Lower lobe of right lung (tissue), 2 donors: ENCODE data around the gene OR6N2. TPM values are rescaled to one million over a fixed set of nuclear protein-coding genes. Genes with fewer than 3 reads are reported as not detected.

Experiments used
- ATAC-seq, 2 donors: fragments of 200-7000 bp; cut with Tn5 transposase; one replicate each; pipeline ENCODE4 v1.9.1; 2020 to 2022; ENCODE audit warnings: mild to moderate bottlenecking in 2 of 2, moderate library complexity in 2 of 2
- DNase-seq: peaks from one replicate; pipeline ENCODE4 v3.0.0-alpha.2; 2020
- H3K27ac ChIP-seq: fragments of 200-600 bp; one replicate; pipeline ENCODE4 v1.8.0; 2022
- H3K27me3 ChIP-seq: fragments of 200-600 bp; one replicate; pipeline ENCODE4 v1.8.0; 2022; ENCODE audit warnings: low read depth
- H3K36me3 ChIP-seq: fragments of 200-600 bp; one replicate; pipeline ENCODE4 v1.8.0; 2022; ENCODE audit warnings: mild to moderate bottlenecking
- H3K4me1 ChIP-seq: fragments of 200-600 bp; one replicate; pipeline ENCODE4 v1.8.0; 2022
- H3K4me3 ChIP-seq: fragments of 200-600 bp; one replicate; pipeline ENCODE4 v1.8.0; 2022; ENCODE audit warnings: mild to moderate bottlenecking
- H3K9me3 ChIP-seq: fragments of 200-600 bp; one replicate; pipeline ENCODE4 v1.8.0; 2022
- CTCF ChIP-seq: fragments of 200-600 bp; IDR thresholded peaks from one replicate; pipeline ENCODE4 v1.8.0; 2022; ENCODE audit warnings: antibody characterized with exemption, mild to moderate bottlenecking
- intact Hi-C: fragments of 100-400 bp; cut with DNase I; formaldehyde crosslinking; loops from one replicate; pipeline ENCODE4 v1.11.0; 2022
- total RNA-seq: library from RNA; stranded (reverse); fragmentation: NEBNext Ultra II Directional; extraction: Animal tissue kit (Norgen Biotek cat#: 25700); gene quantifications from one replicate; pipeline ENCODE4 v1.2.1, GENCODE V29; 2021
- donor health status: DM: no; HTN: yes; CAD: no; lungs with severe emphysema.

The OR6N2 gene
- total RNA-seq, 1 donor from 2014 or later = 0.30 TPM

- Histone ChIP-seq H3K27ac (no peak overlapping the region), H3K36me3 (no peaks in the 10 kb centered on the region), H3K4me3 (peak overlapping the region; percentile 7), H3K27me3 (no peaks in the 10 kb centered on the region), H3K9me3 (no peaks in the 10 kb centered on the region), H3K4me1 (no peaks in the 10 kb centered on the region)
- ATAC-seq (peak; percentile 51 to 69), DNase-seq (no peak)
- TF ChIP-seq CTCF = no peak
- intact Hi-C loops = no loop called here
These were observed 28.3 kb upstream of the OR6N2 start for GRCh38 chr1:158809256-158809655.

GRCh38 chr1:158806916-158807536 is 26.0 kb upstream of the OR6N2 start:
- Histone ChIP-seq H3K4me1 (no peaks in the 10 kb centered on the region), H3K4me3 (no peak overlapping the region), H3K27ac (no peak overlapping the region), H3K27me3 (no peaks in the 10 kb centered on the region), H3K9me3 (no peaks in the 10 kb centered on the region), H3K36me3 (no peaks in the 10 kb centered on the region)
- no peak for TF ChIP-seq CTCF
- intact Hi-C loops = no loop called here
- ATAC-seq = no peak
- no peak for DNase-seq

- no peak for TF ChIP-seq CTCF
- no peak overlapping the region for H3K4me3 ChIP-seq
- no peaks in the 10 kb centered on the region for H3K27me3 ChIP-seq
- no peak overlapping the region for H3K27ac ChIP-seq
- no peak for ATAC-seq
- H3K36me3 ChIP-seq = no peaks in the 10 kb centered on the region
- no peaks in the 10 kb centered on the region for H3K4me1 ChIP-seq
- DNase-seq = no peak
- intact Hi-C loops = no loop called here
- no peaks in the 10 kb centered on the region for H3K9me3 ChIP-seq
These were observed 22.7 kb upstream of the OR6N2 start for GRCh38 chr1:158803678-158804077.

- intact Hi-C loops = no loop called here
- H3K36me3 ChIP-seq = no peaks in the 10 kb centered on the region
- H3K27me3 ChIP-seq = no peaks in the 10 kb centered on the region
- no peaks in the 10 kb centered on the region for H3K4me1 ChIP-seq
- ATAC-seq (peak in 1 of 2 donors; percentile 32), DNase-seq (no peak)
- H3K4me3 ChIP-seq = no peak overlapping the region
- TF ChIP-seq CTCF = no peak
- H3K27ac ChIP-seq = no peak overlapping the region
- H3K9me3 ChIP-seq = no peaks in the 10 kb centered on the region
These were observed 20.4 kb upstream of the OR6N2 start for GRCh38 chr1:158801396-158801795.

GRCh38 chr1:158800526-158800925 is 19.5 kb upstream of the OR6N2 start:
- Histone ChIP-seq H3K4me3 (no peak overlapping the region), H3K27me3 (no peaks in the 10 kb centered on the region), H3K9me3 (no peaks in the 10 kb centered on the region), H3K36me3 (no peaks in the 10 kb centered on the region), H3K4me1 (no peaks in the 10 kb centered on the region), H3K27ac (no peak overlapping the region)
- intact Hi-C loops = no loop called here
- ATAC-seq (no peak), DNase-seq (no peak)
- no peak for TF ChIP-seq CTCF

GRCh38 chr1:158799689-158800088 is 18.7 kb upstream of the OR6N2 start:
- no peak overlapping the region for H3K27ac ChIP-seq
- TF ChIP-seq CTCF = no peak

More at GRCh38 chr1:158799689-158800088, 18.7 kb upstream of the OR6N2 start:
- intact Hi-C loops = no loop called here
- no peak for ATAC-seq
- Histone ChIP-seq H3K4me3 (no peak overlapping the region), H3K4me1 (no peaks in the 10 kb centered on the region), H3K36me3 (no peaks in the 10 kb centered on the region), H3K27me3 (no peaks in the 10 kb centered on the region), H3K9me3 (no peaks in the 10 kb centered on the region)
- no peak for DNase-seq
